Epithelial cell of proximal tubule (primary cell): Measurements from ENCODE around the gene CHST12. TPM values are rescaled to one million over a fixed set of nuclear protein-coding genes. Genes with fewer than 3 reads are reported as not detected.
"Not testable (repeated sequence)": the region's sequence is repeated elsewhere in the genome, so short reads cannot be mapped to it uniquely, and the experiment has no call there.

Experiments
- DNase-seq: peaks from one replicate; pipeline ENCODE4 v3.0.0-alpha.2; 2011; ENCODE audit warnings: low read depth
- H3K4me3 ChIP-seq: 2 replicates; pipeline ENCODE4 v1.5.1; 2011; ENCODE audit warnings: low read depth, mild to moderate bottlenecking, low read length
- total RNA-seq: library from RNA; depleted of rRNA; stranded (reverse); fragments of >200 nt; gene quantifications from 2 replicates; pipeline ENCODE4 v1.2.3, GENCODE V29; 2015
- TF ChIP-seq, protein P1 (sequence below): conservative IDR thresholded peaks from 2 replicates; pipeline ENCODE4 v1.5.1; 2012; ENCODE audit warnings: low read depth, mild to moderate bottlenecking, low read length

Gene CHST12
- total RNA-seq, 1 donor from 2014 or later = 10.6 TPM

DNA sequence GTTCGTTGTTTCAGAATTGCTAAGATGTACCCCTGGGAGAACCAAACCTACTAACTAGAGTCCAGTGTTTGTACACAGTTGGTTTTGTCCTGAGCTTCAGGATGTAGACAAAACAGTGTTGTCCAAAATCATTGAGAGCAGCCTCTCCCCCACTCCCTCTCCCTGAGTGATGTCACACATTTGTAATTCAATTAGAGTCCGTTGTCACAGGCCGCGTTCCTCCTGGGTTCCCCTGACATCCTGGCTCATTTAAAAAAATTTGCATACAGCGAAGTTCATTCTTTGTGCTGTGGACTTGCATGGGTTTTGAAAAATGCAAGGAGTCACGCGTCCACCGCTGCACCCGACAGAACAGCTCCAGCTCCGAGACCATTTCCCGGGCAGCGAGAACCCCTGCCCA, 62.5 kb downstream of the CHST12 start:
- H3K4me3 ChIP-seq = no peak overlapping the region
- DNase-seq = no peak
- TF ChIP-seq, protein P1, sequence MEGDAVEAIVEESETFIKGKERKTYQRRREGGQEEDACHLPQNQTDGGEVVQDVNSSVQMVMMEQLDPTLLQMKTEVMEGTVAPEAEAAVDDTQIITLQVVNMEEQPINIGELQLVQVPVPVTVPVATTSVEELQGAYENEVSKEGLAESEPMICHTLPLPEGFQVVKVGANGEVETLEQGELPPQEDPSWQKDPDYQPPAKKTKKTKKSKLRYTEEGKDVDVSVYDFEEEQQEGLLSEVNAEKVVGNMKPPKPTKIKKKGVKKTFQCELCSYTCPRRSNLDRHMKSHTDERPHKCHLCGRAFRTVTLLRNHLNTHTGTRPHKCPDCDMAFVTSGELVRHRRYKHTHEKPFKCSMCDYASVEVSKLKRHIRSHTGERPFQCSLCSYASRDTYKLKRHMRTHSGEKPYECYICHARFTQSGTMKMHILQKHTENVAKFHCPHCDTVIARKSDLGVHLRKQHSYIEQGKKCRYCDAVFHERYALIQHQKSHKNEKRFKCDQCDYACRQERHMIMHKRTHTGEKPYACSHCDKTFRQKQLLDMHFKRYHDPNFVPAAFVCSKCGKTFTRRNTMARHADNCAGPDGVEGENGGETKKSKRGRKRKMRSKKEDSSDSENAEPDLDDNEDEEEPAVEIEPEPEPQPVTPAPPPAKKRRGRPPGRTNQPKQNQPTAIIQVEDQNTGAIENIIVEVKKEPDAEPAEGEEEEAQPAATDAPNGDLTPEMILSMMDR = no peak

- no peak for DNase-seq
- TF ChIP-seq, protein P1 = no peak
- no peak overlapping the region for H3K4me3 ChIP-seq
Observed at GRCh38 chr7:2466675-2467074, 63.3 kb downstream of the CHST12 start.

GRCh38 chr7:2468227-2468626, 64.8 kb downstream of the CHST12 start:
- H3K4me3 ChIP-seq = no peak overlapping the region
- DNase-seq = no peak
- TF ChIP-seq, protein P1 = no peak

DNA sequence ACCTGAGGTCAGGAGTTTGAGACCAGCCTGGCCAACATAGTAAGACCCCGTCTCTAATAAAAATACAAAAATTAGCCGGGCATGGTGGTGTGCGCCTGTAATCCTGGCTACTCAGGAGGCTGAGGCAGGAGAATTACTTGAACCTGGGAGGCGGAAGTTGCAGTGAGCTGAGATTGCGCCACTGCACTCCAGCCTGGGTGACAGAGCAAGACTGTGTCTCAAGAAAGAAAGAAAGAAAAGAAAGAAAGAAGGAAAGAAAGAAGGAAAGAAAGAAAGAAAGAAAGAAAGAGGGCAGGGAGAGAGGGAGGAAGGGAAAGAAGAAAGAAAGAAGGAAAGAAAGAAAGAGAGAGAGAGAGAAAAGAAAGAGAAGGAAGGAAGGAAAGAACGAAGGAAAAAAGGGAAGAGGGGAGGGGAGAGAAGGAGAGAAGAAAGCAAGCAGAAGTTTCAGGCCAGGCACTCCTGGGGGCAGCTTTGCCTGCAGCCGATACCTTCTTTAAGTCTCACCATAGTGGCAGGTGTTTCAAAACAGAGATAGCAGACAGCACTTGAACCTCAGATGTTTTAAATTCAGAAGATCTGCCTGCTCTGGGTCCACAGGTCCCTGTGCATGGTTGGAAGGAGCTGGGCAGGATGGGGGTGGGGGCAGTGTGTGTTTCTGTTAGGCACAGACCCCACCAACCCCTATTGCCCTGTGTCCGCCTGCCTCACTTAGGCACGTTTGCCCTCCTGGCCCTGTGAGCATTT, 66.2 kb downstream of the CHST12 start:
- H3K4me3 ChIP-seq, DNase-seq: not testable (repeated sequence)

GRCh38 chr7:2470204-2471021, 67.0 kb downstream of the CHST12 start:
- no peak for DNase-seq
- H3K4me3 ChIP-seq = no peak overlapping the region
- TF ChIP-seq, protein P1 = no peak

GRCh38 chr7:2471022-2471329, 67.6 kb downstream of the CHST12 start:
- no peak for DNase-seq
- no peak overlapping the region for H3K4me3 ChIP-seq
- TF ChIP-seq, protein P1 = no peak

- TF ChIP-seq, protein P1 = no peak
Observed at GRCh38 chr7:2471396-2471795, 68.0 kb downstream of the CHST12 start.

More at GRCh38 chr7:2471396-2471795, 68.0 kb downstream of the CHST12 start:
- no peak overlapping the region for H3K4me3 ChIP-seq
- DNase-seq = no peak
